Prostate gland (tissue), 2 donors: ENCODE data around the gene TMEM150C. TPM values are rescaled to one million over a fixed set of nuclear protein-coding genes. Genes with fewer than 3 reads are reported as not detected.

Source experiments
- DNase-seq: peaks from one replicate; pipeline ENCODE4 v3.0.0-alpha.2; 2019; ENCODE audit warnings: low spot score
- H3K27ac ChIP-seq, 2 donors: fragments of 200-600 bp; sonication (generic); 2 replicates each; pipeline ENCODE4 v1.5.1; 2017 to 2019
- H3K27me3 ChIP-seq: fragments of 200-600 bp; sonication (generic); replicated peaks from 2 replicates; pipeline ENCODE4 v1.5.1; 2019; ENCODE audit not compliant: insufficient read depth
- H3K36me3 ChIP-seq, 2 donors: fragments of 200-600 bp; sonication (generic); 1 replicate in 1 of 2; 2 replicates in 1 of 2; pipeline versions ENCODE4 v1.5.1 to v1.8.1; 2017 to 2019
- H3K4me1 ChIP-seq: fragments of 200-600 bp; sonication (generic); replicated peaks from 2 replicates; pipeline ENCODE4 v1.5.1; 2019
- H3K4me3 ChIP-seq, 2 donors: fragments of 200-600 bp; sonication (generic); 2 replicates each; pipeline ENCODE4 v1.5.1; 2017 to 2019
- H3K9me3 ChIP-seq: fragments of 200-600 bp; sonication (generic); 2 replicates; pipeline ENCODE4 v1.5.1; 2017
- POLR2A ChIP-seq: fragments of 450-650 bp; IDR thresholded peaks from one replicate; pipeline ENCODE4 v1.6.1; 2016; ENCODE audit warnings: antibody characterized with exemption, mild to moderate bottlenecking
- POLR2AphosphoS5 ChIP-seq: sonication (generic); formaldehyde crosslinking; IDR thresholded peaks from one replicate; pipeline ENCODE4 v1.6.1; 2017; ENCODE audit warnings: antibody characterized with exemption
- WGBS: methylation state at CpG from one replicate; pipeline ENCODE4 v1.1.5; 2018; 5-methylcytosine and 5-hydroxymethylcytosine counted together
- intact Hi-C: fragments of 100-400 bp; cut with DNase I; formaldehyde crosslinking; loops from one replicate; pipeline ENCODE4 v1.14.2; 2022
- total RNA-seq, 2 donors: library from RNA; depleted of rRNA; stranded (reverse); fragments of >200 nt; gene quantifications; one replicate each; pipeline ENCODE4 v1.1.0, GENCODE V29; 2016
- TF ChIP-seq, protein P1 (sequence below), 4 experiments: fragments of 200-600 bp in 2 of 4; fragments of 450-650 bp in 2 of 4; sonication (generic) in 2 of 4; IDR thresholded peaks; 1 replicate in 3 of 4; 2 replicates in 1 of 4; pipeline ENCODE4 v1.5.1; 2016 to 2019; ENCODE audit warnings: antibody characterized with exemption in 4 of 4, mild to moderate bottlenecking in 2 of 4, moderate library complexity in 2 of 4

The TMEM150C gene
- total RNA-seq, 2 donors from 2014 or later: 24.9 to 30.0 TPM

DNA sequence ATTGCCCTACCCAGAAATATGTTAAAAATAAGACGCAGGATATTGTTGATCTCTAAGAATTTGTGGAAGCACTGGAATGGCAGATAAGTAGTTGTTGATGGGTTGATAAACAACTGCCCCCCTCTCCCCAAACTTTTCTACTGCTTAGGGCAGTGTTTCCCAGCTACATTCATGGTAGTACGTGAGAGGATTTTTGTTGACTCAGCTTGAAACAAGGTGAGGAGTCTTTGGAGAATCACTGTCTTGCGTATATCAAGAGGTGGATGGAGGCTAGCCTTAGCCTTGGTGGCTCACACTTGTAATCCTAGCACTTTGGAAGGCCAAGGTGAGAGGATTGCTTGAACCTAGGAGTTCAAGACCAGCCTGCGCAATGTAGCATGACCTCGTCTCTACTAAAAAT, 125.7 kb downstream of the TMEM150C start:
- 97% methylated on average over 5 of the region's 5 CpGs for WGBS
- no peak for DNase-seq
- intact Hi-C loops: loop anchor here (10.0 kb wide), 1 partner anchor 599 kb away; the partner anchor contains the start of gene COPS4
- TF ChIP-seq, protein P1, sequence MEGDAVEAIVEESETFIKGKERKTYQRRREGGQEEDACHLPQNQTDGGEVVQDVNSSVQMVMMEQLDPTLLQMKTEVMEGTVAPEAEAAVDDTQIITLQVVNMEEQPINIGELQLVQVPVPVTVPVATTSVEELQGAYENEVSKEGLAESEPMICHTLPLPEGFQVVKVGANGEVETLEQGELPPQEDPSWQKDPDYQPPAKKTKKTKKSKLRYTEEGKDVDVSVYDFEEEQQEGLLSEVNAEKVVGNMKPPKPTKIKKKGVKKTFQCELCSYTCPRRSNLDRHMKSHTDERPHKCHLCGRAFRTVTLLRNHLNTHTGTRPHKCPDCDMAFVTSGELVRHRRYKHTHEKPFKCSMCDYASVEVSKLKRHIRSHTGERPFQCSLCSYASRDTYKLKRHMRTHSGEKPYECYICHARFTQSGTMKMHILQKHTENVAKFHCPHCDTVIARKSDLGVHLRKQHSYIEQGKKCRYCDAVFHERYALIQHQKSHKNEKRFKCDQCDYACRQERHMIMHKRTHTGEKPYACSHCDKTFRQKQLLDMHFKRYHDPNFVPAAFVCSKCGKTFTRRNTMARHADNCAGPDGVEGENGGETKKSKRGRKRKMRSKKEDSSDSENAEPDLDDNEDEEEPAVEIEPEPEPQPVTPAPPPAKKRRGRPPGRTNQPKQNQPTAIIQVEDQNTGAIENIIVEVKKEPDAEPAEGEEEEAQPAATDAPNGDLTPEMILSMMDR (IDR thresholded peaks at IDR 0.05): no peak
- no peak for TF ChIP-seq POLR2A
- TF ChIP-seq POLR2AphosphoS5: no peak
- H3K4me3 ChIP-seq: no peak overlapping the region
- no peaks in the 10 kb centered on the region for H3K27me3 ChIP-seq
- H3K9me3 ChIP-seq: no peaks in the 10 kb centered on the region
- no peaks in the 10 kb centered on the region for H3K36me3 ChIP-seq
- no peak overlapping the region for H3K27ac ChIP-seq
- no peaks in the 10 kb centered on the region for H3K4me1 ChIP-seq

DNA sequence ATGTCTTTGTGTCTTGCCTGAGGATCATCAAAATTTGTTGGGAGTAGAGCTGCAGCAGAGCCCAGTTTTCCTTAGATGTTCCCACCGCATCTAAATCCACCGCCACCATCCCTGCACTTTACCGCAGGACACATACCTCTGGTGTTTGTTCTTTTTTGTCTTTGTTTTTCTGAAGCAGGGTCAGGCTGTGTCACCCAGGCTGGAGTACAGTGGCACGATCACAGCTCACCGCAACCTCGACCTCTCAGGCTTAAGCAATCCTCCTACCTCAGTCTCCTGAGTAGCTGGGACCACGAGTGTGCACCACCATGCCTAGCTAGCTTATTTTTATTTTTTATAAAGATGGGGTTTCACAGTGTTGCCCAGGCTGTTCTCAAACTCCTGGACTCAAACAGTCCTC, 126.8 kb downstream of the TMEM150C start:
- WGBS: 100% methylated on average over 7 of the region's 7 CpGs
- Histone ChIP-seq H3K4me3 (no peak overlapping the region), H3K27ac (no peak overlapping the region), H3K36me3 (no peaks in the 10 kb centered on the region), H3K4me1 (no peaks in the 10 kb centered on the region), H3K9me3 (no peaks in the 10 kb centered on the region), H3K27me3 (no peaks in the 10 kb centered on the region)
- DNase-seq: no peak
- TF ChIP-seq POLR2A (no peak), POLR2AphosphoS5 (no peak)
- TF ChIP-seq, protein P1 (IDR thresholded peaks at IDR 0.05): no peak
- intact Hi-C loops: loop anchor here (10.0 kb wide), 1 partner anchor 600 kb away; the partner anchor contains the start of gene COPS4

DNA sequence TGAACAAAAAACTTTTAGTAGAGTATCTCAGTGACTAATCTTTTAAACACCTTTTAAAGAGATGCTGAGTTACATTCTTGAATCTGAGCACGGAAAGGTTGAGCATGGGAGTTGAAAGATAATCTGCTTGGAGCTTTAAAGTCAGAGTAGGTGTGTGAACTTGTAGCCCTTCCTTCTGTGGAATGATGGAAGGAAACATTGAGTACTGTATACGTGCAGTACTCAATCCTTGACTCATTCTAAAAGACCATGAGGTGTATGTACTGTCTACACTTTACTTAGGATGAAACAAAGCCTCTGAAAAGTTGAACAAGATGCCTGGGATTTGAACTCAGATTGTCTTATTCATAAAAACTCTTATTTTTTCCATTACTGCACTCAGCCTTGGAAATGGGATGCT, 128.0 kb downstream of the TMEM150C start:
- no peaks in the 10 kb centered on the region for H3K36me3 ChIP-seq
- H3K27me3 ChIP-seq: no peaks in the 10 kb centered on the region
- H3K9me3 ChIP-seq: no peaks in the 10 kb centered on the region
- H3K4me3 ChIP-seq: no peak overlapping the region
- TF ChIP-seq, protein P1 (IDR thresholded peaks at IDR 0.05): no peak
- no peak for TF ChIP-seq POLR2AphosphoS5
- no peak for TF ChIP-seq POLR2A
- no peak for DNase-seq
- no peak overlapping the region for H3K27ac ChIP-seq
- H3K4me1 ChIP-seq: no peaks in the 10 kb centered on the region
- intact Hi-C loops: loop anchor here (10.0 kb wide), 1 partner anchor 601 kb away; the partner anchor contains the start of gene COPS4
- WGBS: 66% methylated on average over 2 of the region's 2 CpGs

Other genes starting within 250 kb of the TMEM150C start
- gene HNRNPD, start 188.0 kb downstream of the TMEM150C start, total RNA-seq: 10 to 100 TPM; 48.7 to 87.3 TPM
- gene HNRNPDL, start 131.5 kb downstream of the TMEM150C start, total RNA-seq: 100 to 1,000 TPM; 158 to 177 TPM
- gene ENOPH1, start 131.4 kb downstream of the TMEM150C start, total RNA-seq: 10 to 100 TPM; 28.7 to 38.1 TPM
- 100 to 1,000 TPM in 1 of 2 donors, 10 to 100 TPM in 1; 24.0 to 122 TPM for gene SCD5, start 236.8 kb upstream of the TMEM150C start, total RNA-seq